HG03159 (cell line): ENCODE data around the gene CELA1.
"Not testable (repeated sequence)": the region's sequence is repeated elsewhere in the genome, so short reads cannot be mapped to it uniquely, and the experiment has no call there.

Experiments used
- ATAC-seq: cut with Tn5 transposase; IDR thresholded peaks from one replicate; pipeline ENCODE4 v1.9.1; 2021; ENCODE audit warnings: mild to moderate bottlenecking, moderate library complexity; ENCODE audit not compliant: unreplicated experiment

CELA1 gene

GRCh38 chr12:51349026-51349425, 2.5 kb upstream of the CELA1 start:
- ATAC-seq: no peak

- ATAC-seq: no peak
These were observed 1.6 kb upstream of the CELA1 start for GRCh38 chr12:51348116-51348515.

- ATAC-seq: no peak
These were observed 798 bp downstream of the CELA1 start for GRCh38 chr12:51345681-51346080.

- ATAC-seq: no peak
These were observed 3.3 kb downstream of the CELA1 start for GRCh38 chr12:51343201-51343600.

- no peak for ATAC-seq
These were observed 4.1 kb downstream of the CELA1 start for GRCh38 chr12:51342416-51342815.

GRCh38 chr12:51341251-51342007, 5.0 kb downstream of the CELA1 start:
- ATAC-seq: no peak

GRCh38 chr12:51339750-51340149, 6.7 kb downstream of the CELA1 start:
- no peak for ATAC-seq

- ATAC-seq: not testable (repeated sequence)
These were observed 9.1 kb downstream of the CELA1 start for GRCh38 chr12:51337336-51337735.

GRCh38 chr12:51335931-51336330, 10.5 kb downstream of the CELA1 start:
- ATAC-seq: no peak

GRCh38 chr12:51334764-51335163, 11.7 kb downstream of the CELA1 start:
- no peak for ATAC-seq

- ATAC-seq: no peak
These were observed 12.9 kb downstream of the CELA1 start for GRCh38 chr12:51333536-51333935.

GRCh38 chr12:51330186-51330585, 16.3 kb downstream of the CELA1 start:
- no peak for ATAC-seq

- no peak for ATAC-seq
These were observed 16.7 kb downstream of the CELA1 start for GRCh38 chr12:51329742-51330141.

- ATAC-seq: no peak
These were observed 17.9 kb downstream of the CELA1 start for GRCh38 chr12:51328587-51328986.

GRCh38 chr12:51326698-51327439, 19.6 kb downstream of the CELA1 start:
- no peak for ATAC-seq

- ATAC-seq: no peak
These were observed 21.5 kb downstream of the CELA1 start for GRCh38 chr12:51324953-51325352.

- ATAC-seq: peak; percentile 60
These were observed 22.2 kb downstream of the CELA1 start, which contains the start of gene BIN2 for GRCh38 chr12:51323966-51324895. BIN2 (minus strand) TSS chr12:51324174; CDS start chr12:51324102, 72 bp downstream.

- peak; percentile 35 for ATAC-seq
These were observed 23.0 kb downstream of the CELA1 start for GRCh38 chr12:51323317-51323960.

GRCh38 chr12:51322452-51322851, 24.0 kb downstream of the CELA1 start:
- no peak for ATAC-seq

- ATAC-seq: no peak
These were observed 24.6 kb downstream of the CELA1 start for GRCh38 chr12:51321882-51322281.
